ENCODE results near the gene TEX2. TPM values are rescaled to one million over a fixed set of nuclear protein-coding genes. Genes with fewer than 3 reads are reported as not detected.

The TEX2 gene
- total and polyA plus RNA-seq, 2 donors (not counting 1 experiment from before 2014, with no cell fraction given): 4.0 to 7.6 TPM

- ATAC-seq (ENCODE audit: low read depth): no peak
- no peaks in the 10 kb centered on the region for H3K9me3 ChIP-seq (ENCODE audit: control extremely low read depth in 1 of 3, control insufficient read depth in 2 of 3, insufficient read depth in 1 of 3, low read length in 2 of 3)
- 100% methylated on average over 2 of the region's 3 CpGs for WGBS (ENCODE audit: insufficient coverage)
- CTCF ChIA-PET: interaction anchor here (1.2 kb wide), 1 partner anchor 33 kb away, joined by 3 read pairs; no protein-coding TSS in a partner anchor
- intact Hi-C loops (cut with micrococcal nuclease): no loop called here
- no peaks in the 10 kb centered on the region for H3K27me3 ChIP-seq (replicated peaks in 1 of 4; ENCODE audit: control extremely low read depth in 1 of 4, control insufficient read depth in 3 of 4, insufficient read depth in 4 of 4, low read length in 3 of 4)
- no peaks in the 10 kb centered on the region for H4K20me1 ChIP-seq (ENCODE audit: control insufficient read depth, insufficient read depth, low read length, poor library complexity, severe bottlenecking)
- no peak overlapping the region for H3K27ac Mint-ChIP-seq
- TF ChIP-seq EZH2 (IDR thresholded peaks at IDR 0.05; ENCODE audit: borderline replicate concordance, insufficient read depth, low read depth, low read length, poor library complexity, severe bottlenecking) (no peak), CTCF (IDR thresholded peaks at IDR 0.05) (no peak)
- DNase-seq: no peak
- H2AFZ ChIP-seq (ENCODE audit: insufficient read depth, low read depth, low read length, poor library complexity, severe bottlenecking): no peak overlapping the region
- H3K9ac ChIP-seq (ENCODE audit: low read length): no peak overlapping the region
- no peak overlapping the region for H3K27ac ChIP-seq (ENCODE audit: low read length in 2 of 2)
- no peak overlapping the region for H3K4me3 Mint-ChIP-seq
- H3K4me1 ChIP-seq (ENCODE audit: control insufficient read depth in 2 of 2, insufficient read depth in 2 of 2, low read length in 2 of 2): no peaks in the 10 kb centered on the region
- H3K27me3 Mint-ChIP-seq: no peaks in the 10 kb centered on the region
- no peak overlapping the region for H3K4me2 ChIP-seq (replicated peaks; ENCODE audit: low read depth, low read length, poor library complexity, severe bottlenecking)
- peaks cover 0 to 8% of the 10 kb centered on the region in 2 experiments for H3K36me3 ChIP-seq (replicated peaks in 1 of 2; ENCODE audit: control extremely low read depth in 1 of 2, control insufficient read depth in 1 of 2, extremely low read depth in 1 of 2, insufficient read depth in 2 of 2, low read length in 1 of 2)
- no peaks in the 10 kb centered on the region for H3K79me2 ChIP-seq (ENCODE audit: control insufficient read depth, insufficient read depth, low read length)
- H3K4me1 Mint-ChIP-seq: no peaks in the 10 kb centered on the region
- H3K4me3 ChIP-seq (ENCODE audit: control extremely low read depth in 1 of 5, extremely low read depth in 1 of 5, insufficient read depth in 1 of 5, low read depth in 2 of 5, low read length in 4 of 5): no peak overlapping the region
- no peaks in the 10 kb centered on the region for H3K9me3 Mint-ChIP-seq (ENCODE audit: insufficient read depth)
- POLR2A ChIA-PET: interaction anchor here (0.7 kb wide), 1 partner anchor 210 kb away, joined by 3 read pairs; no protein-coding TSS in a partner anchor
Observed at GRCh38 chr17:64166876-64167275, 96.2 kb downstream of the TEX2 start.

- Mint-ChIP-seq H3K27ac (no peak overlapping the region), H3K4me3 (no peak overlapping the region), H3K9me3 (ENCODE audit: insufficient read depth) (no peaks in the 10 kb centered on the region), H3K4me1 (no peaks in the 10 kb centered on the region), H3K27me3 (no peaks in the 10 kb centered on the region)
- 97% methylated on average over 3 of the region's 4 CpGs for WGBS (ENCODE audit: insufficient coverage)
- H3K9me3 ChIP-seq (ENCODE audit: control extremely low read depth in 1 of 3, control insufficient read depth in 2 of 3, insufficient read depth in 1 of 3, low read length in 2 of 3): no peaks in the 10 kb centered on the region
- no peak overlapping the region for H3K9ac ChIP-seq (ENCODE audit: low read length)
- TF ChIP-seq CTCF (IDR thresholded peaks at IDR 0.05): no peak
- no peak for TF ChIP-seq EZH2 (IDR thresholded peaks at IDR 0.05; ENCODE audit: borderline replicate concordance, insufficient read depth, low read depth, low read length, poor library complexity, severe bottlenecking)
- H3K36me3 ChIP-seq (replicated peaks in 1 of 2; ENCODE audit: control extremely low read depth in 1 of 2, control insufficient read depth in 1 of 2, extremely low read depth in 1 of 2, insufficient read depth in 2 of 2, low read length in 1 of 2): peaks cover 0 to 8% of the 10 kb centered on the region in 2 experiments
- no peak overlapping the region for H3K4me2 ChIP-seq (replicated peaks; ENCODE audit: low read depth, low read length, poor library complexity, severe bottlenecking)
- no peaks in the 10 kb centered on the region for H3K79me2 ChIP-seq (ENCODE audit: control insufficient read depth, insufficient read depth, low read length)
- H3K27ac ChIP-seq (ENCODE audit: low read length in 2 of 2): no peak overlapping the region
- no peak overlapping the region for H3K4me3 ChIP-seq (ENCODE audit: control extremely low read depth in 1 of 5, extremely low read depth in 1 of 5, insufficient read depth in 1 of 5, low read depth in 2 of 5, low read length in 4 of 5)
- ChIA-PET POLR2A (no interaction called here), CTCF (no interaction called here)
- intact Hi-C loops (cut with micrococcal nuclease): no loop called here
- no peak overlapping the region for H2AFZ ChIP-seq (ENCODE audit: insufficient read depth, low read depth, low read length, poor library complexity, severe bottlenecking)
- H4K20me1 ChIP-seq (ENCODE audit: control insufficient read depth, insufficient read depth, low read length, poor library complexity, severe bottlenecking): no peaks in the 10 kb centered on the region
- H3K27me3 ChIP-seq (replicated peaks in 1 of 4; ENCODE audit: control extremely low read depth in 1 of 4, control insufficient read depth in 3 of 4, insufficient read depth in 4 of 4, low read length in 3 of 4): no peaks in the 10 kb centered on the region
- no peaks in the 10 kb centered on the region for H3K4me1 ChIP-seq (ENCODE audit: control insufficient read depth in 2 of 2, insufficient read depth in 2 of 2, low read length in 2 of 2)
- ATAC-seq (ENCODE audit: low read depth): no peak
- no peak for DNase-seq
Observed at GRCh38 chr17:64165347-64165746, 97.7 kb downstream of the TEX2 start.
